Neutrophil (primary cell): ENCODE results near the gene MOV10L1.

ENCODE experiments used
- H3K27ac ChIP-seq: fragments of 200-600 bp; sonication (generic); 2 replicates; pipeline ENCODE4 v1.5.1; 2016; ENCODE audit warnings: mild to moderate bottlenecking, moderate library complexity
- H3K27me3 ChIP-seq: fragments of 200-600 bp; sonication (generic); 2 replicates; pipeline ENCODE4 v1.6.0; 2016; ENCODE audit warnings: mild to moderate bottlenecking
- H3K36me3 ChIP-seq: fragments of 200-600 bp; sonication (generic); 2 replicates; pipeline ENCODE4 v1.5.1; 2017
- H3K4me1 ChIP-seq, 2 experiments: fragments of 200-600 bp in 1 of 2; sonication (generic) in 1 of 2; 1 replicate in 1 of 2; 2 replicates in 1 of 2; pipeline versions ENCODE4 v1.5.1 to v1.6.1; 2013 to 2016; ENCODE audit warnings: low read depth in 1 of 2, low read length in 1 of 2, mild to moderate bottlenecking in 1 of 2, moderate library complexity in 1 of 2; ENCODE audit not compliant: control insufficient read depth in 1 of 2, insufficient read depth in 1 of 2
- H3K4me3 ChIP-seq, 2 experiments: fragments of 200-600 bp in 1 of 2; sonication (generic) in 1 of 2; 1 replicate in 1 of 2; 2 replicates in 1 of 2; pipeline ENCODE4 v1.5.1; 2013 to 2016; ENCODE audit warnings: low read depth in 1 of 2, low read length in 1 of 2, mild to moderate bottlenecking in 1 of 2, moderate library complexity in 1 of 2
- H3K9me3 ChIP-seq: fragments of 200-600 bp; sonication (generic); 2 replicates; pipeline ENCODE4 v1.5.1; 2016
- CTCF ChIP-seq: fragments of 200-600 bp; sonication (generic); IDR thresholded peaks from 2 replicates; pipeline ENCODE4 v1.5.1; 2016; ENCODE audit warnings: antibody characterized with exemption

The MOV10L1 gene

GRCh38 chr22:50185375-50186087, 95.7 kb downstream of the MOV10L1 start, which contains the start of gene TRABD:
TSS of gene TRABD (plus strand) at chr22:50185913. CDS start at chr22:50193061, 7,148 bp downstream.
- Histone ChIP-seq H3K9me3 (no peaks in the 10 kb centered on the region), H3K27me3 (no peaks in the 10 kb centered on the region), H3K4me1 (peaks cover 67 to 69% of the 10 kb centered on the region in 2 experiments), H3K4me3 (peak within 1 kb of the TSS; percentile 90), H3K36me3 (peaks cover 13% of the 10 kb centered on the region), H3K27ac (peak within 1 kb of the TSS; percentile 99)
- no peak for TF ChIP-seq CTCF

GRCh38 chr22:50186181-50186714, 96.4 kb downstream of the MOV10L1 start:
- peak overlapping the region; percentile 99 for H3K27ac ChIP-seq
- H3K27me3 ChIP-seq: no peaks in the 10 kb centered on the region
- no peak for TF ChIP-seq CTCF
- H3K4me1 ChIP-seq: peaks cover 73 to 75% of the 10 kb centered on the region in 2 experiments
- no peaks in the 10 kb centered on the region for H3K9me3 ChIP-seq
- peaks cover 6% of the 10 kb centered on the region for H3K36me3 ChIP-seq
- peak overlapping the region; percentile 67 to 69 for H3K4me3 ChIP-seq

GRCh38 chr22:50186761-50187523, 97.1 kb downstream of the MOV10L1 start:
- peak overlapping the region; percentile 99 for H3K27ac ChIP-seq
- H3K36me3 ChIP-seq: peaks cover 3% of the 10 kb centered on the region
- H3K4me1 ChIP-seq: peaks cover 80 to 82% of the 10 kb centered on the region in 2 experiments
- H3K9me3 ChIP-seq: no peaks in the 10 kb centered on the region
- TF ChIP-seq CTCF: no peak
- H3K27me3 ChIP-seq: no peaks in the 10 kb centered on the region
- H3K4me3 ChIP-seq: peak overlapping the region; percentile 67 to 69

GRCh38 chr22:50188356-50188755, 98.5 kb downstream of the MOV10L1 start:
- H3K9me3 ChIP-seq: no peaks in the 10 kb centered on the region
- TF ChIP-seq CTCF: no peak
- H3K27ac ChIP-seq: peak overlapping the region; percentile 99
- no peak overlapping the region for H3K4me3 ChIP-seq
- H3K36me3 ChIP-seq: no peaks in the 10 kb centered on the region
- H3K27me3 ChIP-seq: no peaks in the 10 kb centered on the region
- peaks cover 92 to 93% of the 10 kb centered on the region in 2 experiments for H3K4me1 ChIP-seq

- peaks cover 85 to 87% of the 10 kb centered on the region in 2 experiments for H3K4me1 ChIP-seq
- no peaks in the 10 kb centered on the region for H3K9me3 ChIP-seq
- peak overlapping the region; percentile 78 to 83 for H3K4me3 ChIP-seq
- H3K27ac ChIP-seq: peak overlapping the region; percentile 99
- H3K36me3 ChIP-seq: peaks cover 9% of the 10 kb centered on the region
- H3K27me3 ChIP-seq: no peaks in the 10 kb centered on the region
- TF ChIP-seq CTCF: no peak
These were observed 99.5 kb downstream of the MOV10L1 start for GRCh38 chr22:50189184-50189848.
